Duodenal mucosa (tissue), 2 donors: ENCODE measurements around the gene IPCEF1.

Source experiments
- H3K27ac ChIP-seq: one replicate; pipeline ENCODE4 v1.7.0; 2013; ENCODE audit warnings: low read depth, low read length
- H3K27me3 ChIP-seq, 2 donors: one replicate each; pipeline ENCODE4 v1.7.0; 2013; ENCODE audit warnings: low read length in 2 of 2, control low read depth in 1 of 2; ENCODE audit not compliant: insufficient read depth in 2 of 2, control insufficient read depth in 1 of 2
- H3K36me3 ChIP-seq, 2 donors: one replicate each; pipeline ENCODE4 v1.7.0; 2013; ENCODE audit warnings: low read length in 2 of 2, control low read depth in 1 of 2; ENCODE audit not compliant: insufficient read depth in 2 of 2, control insufficient read depth in 1 of 2
- H3K4me1 ChIP-seq, 2 donors: one replicate each; pipeline ENCODE4 v1.7.0; 2013; ENCODE audit warnings: low read length in 2 of 2, control low read depth in 1 of 2; ENCODE audit not compliant: insufficient read depth in 2 of 2, control insufficient read depth in 1 of 2
- H3K4me3 ChIP-seq, 2 donors: one replicate each; pipeline ENCODE4 v1.7.0; 2013; ENCODE audit warnings: low read length in 2 of 2, low read depth in 1 of 2
- H3K9ac ChIP-seq, 2 donors: one replicate each; pipeline ENCODE4 v1.7.0; 2013; ENCODE audit warnings: low read length in 2 of 2, low read depth in 1 of 2
- H3K9me3 ChIP-seq, 2 donors: one replicate each; pipeline ENCODE4 v1.7.0; 2013; ENCODE audit warnings: low read length in 2 of 2, control low read depth in 1 of 2; ENCODE audit not compliant: control insufficient read depth in 1 of 2

Gene IPCEF1, protein sequence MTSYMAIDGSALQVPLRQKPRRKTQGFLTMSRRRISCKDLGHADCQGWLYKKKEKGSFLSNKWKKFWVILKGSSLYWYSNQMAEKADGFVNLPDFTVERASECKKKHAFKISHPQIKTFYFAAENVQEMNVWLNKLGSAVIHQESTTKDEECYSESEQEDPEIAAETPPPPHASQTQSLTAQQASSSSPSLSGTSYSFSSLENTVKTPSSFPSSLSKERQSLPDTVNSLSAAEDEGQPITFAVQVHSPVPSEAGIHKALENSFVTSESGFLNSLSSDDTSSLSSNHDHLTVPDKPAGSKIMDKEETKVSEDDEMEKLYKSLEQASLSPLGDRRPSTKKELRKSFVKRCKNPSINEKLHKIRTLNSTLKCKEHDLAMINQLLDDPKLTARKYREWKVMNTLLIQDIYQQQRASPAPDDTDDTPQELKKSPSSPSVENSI

DNA sequence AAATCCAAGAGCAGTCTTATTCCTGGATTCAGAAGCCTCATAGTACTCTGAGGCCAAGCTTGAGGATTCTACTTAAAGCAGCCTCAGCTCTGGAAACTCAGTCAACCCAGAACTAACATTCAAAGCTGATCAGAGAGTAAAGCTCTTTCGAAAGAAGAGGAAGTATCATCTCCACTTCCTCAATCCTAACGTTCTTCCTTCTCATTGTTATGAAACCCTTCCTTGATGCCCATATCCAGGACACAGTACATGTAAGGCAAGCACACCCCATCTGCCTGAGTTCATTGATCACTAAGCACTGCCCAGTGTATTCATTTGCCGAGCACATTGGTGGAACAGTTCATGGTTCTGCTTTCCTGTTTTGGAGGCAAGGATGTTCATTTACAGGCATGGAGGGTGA, at the start of gene IPCEF1:
Gene IPCEF1, minus strand, starts transcription at position 114 of the 400 bp plus-strand sequence. CDS start 90,856 bp downstream, outside the sequence.
- no peak within 1 kb of the TSS for H3K9ac ChIP-seq
- H3K27ac ChIP-seq, result no peak within 1 kb of the TSS
- no peak within 1 kb of the TSS for H3K4me3 ChIP-seq
- no peaks in the 10 kb centered on the region for H3K9me3 ChIP-seq
- no peaks in the 10 kb centered on the region for H3K36me3 ChIP-seq
- H3K4me1 ChIP-seq, result peaks cover 0 to 4% of the 10 kb centered on the region in 2 donors
- no peaks in the 10 kb centered on the region for H3K27me3 ChIP-seq

DNA sequence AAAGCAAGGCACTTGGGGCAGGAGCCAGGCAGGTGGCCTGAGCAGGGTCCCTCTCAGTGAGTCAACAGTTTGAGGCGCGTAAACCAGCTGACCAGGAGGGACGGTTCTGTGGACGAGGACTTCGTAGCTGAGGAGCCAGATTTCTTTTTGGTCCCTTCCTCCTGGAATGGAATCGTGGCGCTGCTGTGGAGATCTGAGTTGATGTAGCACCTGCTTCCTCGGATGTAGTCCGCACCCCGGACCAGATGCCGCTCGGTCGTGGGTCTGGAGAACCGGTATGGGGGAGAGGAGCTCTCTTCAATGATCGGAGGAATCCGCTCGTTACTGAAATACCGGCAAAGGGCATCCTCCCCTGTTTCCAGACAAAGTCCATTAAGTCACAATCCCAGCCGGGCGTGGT, 49.7 kb upstream of the IPCEF1 start:
- Histone ChIP-seq H3K4me3 (no peak overlapping the region), H3K27me3 (no peaks in the 10 kb centered on the region), H3K36me3 (peaks cover 17 to 38% of the 10 kb centered on the region in 2 donors), H3K27ac (no peak overlapping the region), H3K4me1 (no peaks in the 10 kb centered on the region), H3K9me3 (no peaks in the 10 kb centered on the region), H3K9ac (no peak overlapping the region)

GRCh38 chr6:154404791-154405400, 48.3 kb upstream of the IPCEF1 start:
- Histone ChIP-seq H3K4me3 (no peak overlapping the region), H3K9ac (no peak overlapping the region), H3K27ac (no peak overlapping the region), H3K36me3 (peaks cover 20 to 36% of the 10 kb centered on the region in 2 donors), H3K4me1 (no peaks in the 10 kb centered on the region), H3K27me3 (no peaks in the 10 kb centered on the region), H3K9me3 (no peaks in the 10 kb centered on the region)

DNA sequence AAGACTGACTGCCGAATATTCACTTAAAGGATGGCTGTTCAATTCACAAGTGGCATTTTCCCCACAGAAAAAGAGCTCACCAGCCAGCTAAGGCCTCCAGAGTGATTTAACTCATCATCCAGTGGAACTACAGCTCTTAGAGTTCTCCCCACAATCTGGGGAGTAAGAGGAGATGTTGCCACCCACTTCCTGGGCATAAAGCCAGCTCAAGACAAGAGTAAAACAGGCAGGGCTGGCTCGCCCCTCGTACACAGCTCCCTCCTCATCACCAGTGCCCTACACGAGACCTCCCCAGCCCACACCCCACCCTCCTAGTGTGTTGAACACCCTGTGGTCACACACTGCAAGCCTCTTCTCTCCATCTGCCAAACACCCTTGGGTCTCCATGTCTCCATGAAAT, 47.2 kb upstream of the IPCEF1 start:
- no peak overlapping the region for H3K4me3 ChIP-seq
- H3K27ac ChIP-seq, result no peak overlapping the region
- H3K9me3 ChIP-seq, result no peaks in the 10 kb centered on the region
- H3K4me1 ChIP-seq, result no peaks in the 10 kb centered on the region
- H3K27me3 ChIP-seq, result no peaks in the 10 kb centered on the region
- H3K9ac ChIP-seq, result no peak overlapping the region
- peaks cover 20 to 34% of the 10 kb centered on the region in 2 donors for H3K36me3 ChIP-seq

DNA sequence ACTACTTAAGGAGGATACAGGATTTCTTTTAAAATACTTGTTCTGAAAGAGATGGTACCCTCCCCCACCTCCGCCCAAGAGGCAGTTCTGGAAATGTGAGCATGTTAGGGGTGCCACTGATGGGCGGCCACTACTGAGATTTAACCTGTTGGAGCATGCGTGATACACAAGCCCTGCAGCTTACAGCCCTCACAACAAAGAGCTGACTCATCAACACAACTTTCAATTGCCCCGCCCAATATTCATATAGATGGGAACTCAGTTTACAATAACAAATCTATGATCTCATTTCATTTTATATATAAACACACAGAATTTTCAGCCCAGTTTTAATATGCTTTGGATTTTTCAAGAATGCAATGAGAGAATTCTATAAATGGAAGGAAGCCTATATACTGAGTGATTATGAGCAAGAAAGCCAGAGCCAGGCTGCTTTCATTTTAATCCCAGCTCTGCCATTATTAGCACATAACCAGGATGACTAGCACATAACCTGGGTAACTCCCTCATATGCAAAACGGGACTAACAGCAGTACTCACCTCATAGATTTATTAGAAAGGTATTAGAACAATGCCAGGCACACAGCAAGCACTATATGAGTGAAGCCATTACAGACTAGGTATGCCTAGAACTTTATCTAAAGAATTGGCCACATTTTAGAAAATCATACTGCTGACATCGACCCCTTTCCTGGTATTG, 45.6 kb upstream of the IPCEF1 start:
- H3K9me3 ChIP-seq, result no peaks in the 10 kb centered on the region
- peaks cover 20 to 31% of the 10 kb centered on the region in 2 donors for H3K36me3 ChIP-seq
- no peaks in the 10 kb centered on the region for H3K27me3 ChIP-seq
- H3K27ac ChIP-seq, result no peak overlapping the region
- no peak overlapping the region for H3K4me3 ChIP-seq
- no peak overlapping the region for H3K9ac ChIP-seq
- no peaks in the 10 kb centered on the region for H3K4me1 ChIP-seq

- H3K4me1 ChIP-seq, result no peaks in the 10 kb centered on the region
- peaks cover 8 to 16% of the 10 kb centered on the region in 2 donors for H3K36me3 ChIP-seq
- H3K9me3 ChIP-seq, result no peaks in the 10 kb centered on the region
- H3K27ac ChIP-seq, result no peak overlapping the region
- H3K9ac ChIP-seq, result no peak overlapping the region
- no peak overlapping the region for H3K4me3 ChIP-seq
- H3K27me3 ChIP-seq, result no peaks in the 10 kb centered on the region
Observed at GRCh38 chr6:154399097-154399496, 42.5 kb upstream of the IPCEF1 start.

DNA sequence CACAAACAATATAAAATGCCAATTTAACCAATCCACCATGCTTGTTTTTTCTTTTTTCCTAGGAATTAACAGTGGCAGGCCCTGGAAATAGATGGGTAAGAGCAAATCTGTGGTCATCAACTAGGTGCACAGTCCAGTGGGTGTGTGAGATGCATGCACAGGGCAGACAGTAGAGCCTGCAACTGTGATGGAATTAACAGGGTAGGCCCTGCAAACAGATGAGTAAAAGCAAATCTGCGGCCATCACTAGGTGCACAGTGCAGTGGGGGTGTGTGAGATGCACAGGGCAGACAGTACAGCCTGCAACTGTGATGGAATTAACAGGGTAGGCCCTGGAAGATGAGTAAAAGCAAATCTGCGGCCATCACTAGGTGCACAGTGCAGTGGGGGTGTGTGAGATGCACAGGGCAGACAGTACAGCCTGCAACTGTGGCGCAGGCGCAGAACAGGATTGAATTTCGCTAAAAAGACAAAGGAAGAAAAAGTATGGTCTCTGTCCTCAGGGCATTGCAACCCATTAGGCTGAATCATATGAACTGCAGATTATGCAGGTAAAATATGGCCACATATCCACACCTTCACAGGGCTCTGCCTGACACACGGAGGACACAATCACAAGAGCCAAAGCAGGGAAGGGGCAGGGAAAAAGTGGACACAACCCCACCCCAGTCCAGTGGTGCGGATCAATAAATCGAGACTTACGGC, 41.0 kb upstream of the IPCEF1 start:
- Histone ChIP-seq H3K9ac (no peak overlapping the region), H3K4me1 (no peaks in the 10 kb centered on the region), H3K4me3 (no peak overlapping the region), H3K9me3 (no peaks in the 10 kb centered on the region), H3K27ac (no peak overlapping the region), H3K36me3 (peaks cover 8 to 16% of the 10 kb centered on the region in 2 donors), H3K27me3 (no peaks in the 10 kb centered on the region)

GRCh38 chr6:154395878-154396277, 39.3 kb upstream of the IPCEF1 start:
- Histone ChIP-seq H3K27ac (no peak overlapping the region), H3K4me1 (no peaks in the 10 kb centered on the region), H3K27me3 (no peaks in the 10 kb centered on the region)

DNA sequence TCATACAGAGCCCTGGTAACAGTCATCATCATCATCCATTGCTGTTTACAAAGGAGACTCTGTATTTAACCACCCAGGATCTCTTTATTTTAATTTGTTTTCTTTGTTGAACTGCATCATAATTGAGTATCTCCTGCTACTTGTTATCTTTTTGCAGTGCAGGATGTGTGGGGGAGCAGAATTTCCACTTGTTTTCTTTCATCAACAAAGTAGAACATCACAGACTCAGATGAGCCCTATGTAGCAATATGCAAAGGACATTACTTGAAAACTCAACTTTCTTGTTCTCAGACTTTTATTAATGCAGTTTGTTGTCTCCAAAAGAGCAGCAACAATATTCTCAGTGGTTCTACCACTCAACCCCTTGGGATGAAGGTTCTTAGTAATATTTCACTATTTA, 38.7 kb upstream of the IPCEF1 start:
- peaks cover 0 to 3% of the 10 kb centered on the region in 2 donors for H3K36me3 ChIP-seq
- no peaks in the 10 kb centered on the region for H3K4me1 ChIP-seq
- no peak overlapping the region for H3K27ac ChIP-seq
- no peak overlapping the region for H3K4me3 ChIP-seq
- no peaks in the 10 kb centered on the region for H3K9me3 ChIP-seq
- no peaks in the 10 kb centered on the region for H3K27me3 ChIP-seq
- no peak overlapping the region for H3K9ac ChIP-seq

More at GRCh38 chr6:154395878-154396277, 39.3 kb upstream of the IPCEF1 start:
- Histone ChIP-seq H3K4me3 (no peak overlapping the region), H3K9me3 (no peaks in the 10 kb centered on the region), H3K36me3 (peaks cover 0 to 4% of the 10 kb centered on the region in 2 donors), H3K9ac (no peak overlapping the region)
